ENCODE measurements around the gene FAM181A.

The FAM181A gene

DNA sequence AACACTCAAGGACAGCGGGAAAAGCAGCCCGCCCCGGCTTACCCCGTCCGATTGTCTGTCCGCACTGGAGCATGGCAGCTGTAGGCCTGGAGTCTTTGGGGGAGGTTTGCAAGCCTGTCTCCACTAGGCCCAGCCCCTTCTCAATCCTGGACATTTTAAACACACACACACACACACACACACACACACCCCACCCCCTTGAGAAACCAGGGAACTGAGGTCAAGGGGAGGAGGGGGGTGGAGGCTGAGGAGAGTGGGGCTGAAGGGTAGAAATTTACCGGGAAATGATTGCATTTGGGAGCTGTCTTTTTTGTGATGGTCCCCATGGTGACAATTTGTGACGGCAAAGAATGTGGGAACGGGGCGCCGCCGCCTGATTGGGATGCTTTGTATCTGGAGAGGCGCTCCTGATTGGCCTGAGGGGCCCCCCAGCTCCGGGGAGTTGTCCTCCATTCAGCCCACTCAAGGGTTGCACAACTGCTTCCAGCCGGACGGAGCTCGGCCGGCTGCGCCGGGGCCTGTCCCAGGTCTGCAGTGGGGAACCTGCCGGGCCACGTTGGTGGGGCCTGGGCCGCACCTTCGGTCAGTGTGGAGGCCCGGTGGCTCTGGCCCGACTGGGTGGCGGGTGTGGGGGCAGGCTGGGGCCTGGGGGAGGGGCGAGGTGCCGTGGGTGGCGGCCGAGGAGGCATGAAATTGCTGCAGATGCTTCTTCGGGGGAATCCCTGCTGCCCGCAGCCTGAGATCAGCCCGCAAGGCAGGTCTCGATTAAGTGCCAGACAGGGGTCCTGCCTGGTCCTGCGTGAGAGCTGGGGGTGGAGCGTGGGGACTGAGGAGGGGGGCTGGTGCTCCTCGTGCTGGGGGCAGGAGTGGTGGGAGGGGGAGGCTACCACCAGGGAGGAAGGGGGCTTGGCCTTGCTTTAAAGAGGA, at the start of gene FAM181A:
TSS of gene FAM181A (plus strand) at position 472 of the 927 bp plus-strand sequence. CDS start 942 bp downstream, outside the sequence.
- no peak for DNase-seq (ENCODE audit: low spot score)

DNA sequence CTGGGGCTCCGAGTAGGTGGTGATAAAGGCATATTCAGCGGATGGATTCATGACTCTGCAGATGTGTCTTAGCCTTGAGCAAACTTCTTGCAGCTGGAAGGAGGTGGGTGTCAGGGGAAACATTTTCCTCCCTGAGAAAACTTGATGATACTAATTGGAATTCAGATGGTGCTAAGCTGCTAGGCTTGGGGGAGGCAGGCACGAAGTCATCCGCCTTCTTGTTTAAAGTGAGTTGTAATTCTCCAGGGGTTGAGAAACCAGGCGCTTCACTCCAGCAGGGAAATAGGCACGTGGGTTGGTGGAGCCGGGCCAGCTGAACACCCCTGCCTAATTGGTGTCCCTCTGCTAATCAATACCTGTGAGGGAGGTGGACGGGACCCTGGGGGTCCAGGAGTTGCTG, 48.9 kb upstream of the FAM181A start:
- no peak for DNase-seq (ENCODE audit: low spot score)

DNA sequence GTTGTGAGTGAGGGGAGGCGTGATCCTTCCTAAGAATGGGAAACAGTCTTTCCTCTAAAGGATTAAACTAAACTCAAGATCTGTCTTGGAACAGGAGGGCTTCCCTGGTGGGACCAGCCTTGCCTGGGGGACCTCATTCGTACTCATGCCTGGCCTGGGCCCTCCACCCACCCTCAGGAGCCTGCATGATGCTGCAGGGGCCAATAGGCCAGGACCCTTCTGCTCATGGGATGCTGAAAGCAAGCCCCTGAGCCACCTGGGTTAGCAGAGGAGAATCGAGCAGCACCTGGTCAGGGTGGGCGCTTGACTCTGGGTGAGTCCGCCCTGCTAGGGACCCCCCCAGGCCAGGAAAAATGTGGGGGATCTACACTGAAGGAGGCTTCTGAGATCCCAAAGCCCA, 48.3 kb upstream of the FAM181A start:
- no peak for DNase-seq (ENCODE audit: low spot score)

DNA sequence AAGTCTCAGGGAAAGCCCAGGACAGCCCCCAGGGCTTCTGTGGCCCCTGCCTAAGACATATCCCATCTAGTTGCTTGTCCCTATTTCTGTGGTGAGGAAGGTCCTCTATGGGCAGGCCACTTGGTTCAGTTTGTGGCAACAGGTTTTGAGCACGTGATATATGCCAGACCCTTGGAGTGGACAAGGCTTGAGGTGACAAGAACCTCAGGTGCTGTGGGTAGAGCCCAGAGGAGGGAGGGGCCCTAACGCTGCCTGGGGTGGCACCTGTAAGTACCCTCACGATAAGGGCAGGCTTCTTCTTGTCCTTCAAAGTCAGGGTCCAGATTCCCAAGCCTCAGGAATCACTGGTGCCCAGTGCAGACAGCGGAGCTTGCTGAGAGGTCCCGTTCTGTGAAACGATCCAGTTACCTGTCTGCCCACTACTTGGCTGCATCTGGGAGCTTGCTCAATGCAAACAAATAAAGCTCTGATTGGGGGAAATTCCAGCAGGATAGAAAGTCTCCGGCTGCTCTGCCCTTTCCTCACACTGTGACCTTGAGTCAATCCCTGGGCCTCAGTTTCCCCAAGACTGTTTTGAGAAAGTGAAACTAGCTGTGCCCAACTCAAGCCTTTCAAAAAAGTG, 47.7 kb upstream of the FAM181A start:
- no peak for DNase-seq (ENCODE audit: low spot score)

DNA sequence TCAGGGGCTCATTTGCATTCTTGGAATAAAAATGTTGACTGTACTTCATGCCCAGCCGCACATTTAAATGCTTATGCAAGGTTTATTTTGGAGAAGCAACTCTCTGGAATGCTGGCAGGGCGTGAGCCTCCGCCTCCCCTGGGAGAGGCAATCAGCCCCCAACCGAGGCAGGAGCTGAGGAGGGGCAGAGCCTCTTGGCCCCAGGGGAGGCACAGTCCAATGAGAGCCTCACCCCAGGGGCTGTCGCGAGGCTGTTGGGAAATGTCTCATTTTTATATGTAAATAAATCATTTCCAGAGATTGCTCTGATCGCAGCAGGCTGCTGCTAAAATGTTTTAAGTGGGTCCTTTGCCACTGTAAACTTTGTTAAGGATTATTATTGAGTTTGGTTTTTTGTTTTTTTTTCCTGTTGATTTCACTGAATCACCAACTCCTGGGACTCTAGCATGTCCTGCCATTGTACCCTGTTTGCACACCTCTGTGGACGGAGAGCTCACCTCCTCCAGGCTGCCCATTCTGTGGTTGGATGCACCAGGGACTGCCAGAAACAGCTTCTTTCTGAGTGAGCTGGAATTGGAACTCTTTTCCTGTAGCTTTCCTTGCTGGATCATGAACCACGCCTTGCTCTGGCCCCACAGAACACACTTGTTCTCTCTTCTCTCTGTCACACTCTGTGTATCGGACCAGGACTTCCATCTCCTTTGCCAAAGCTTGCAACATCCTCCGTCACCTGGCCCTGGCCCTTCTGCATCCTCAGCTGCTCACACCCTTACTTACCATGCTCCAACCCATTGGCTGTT, 46.9 kb upstream of the FAM181A start:
- no peak for DNase-seq (ENCODE audit: low spot score)

DNA sequence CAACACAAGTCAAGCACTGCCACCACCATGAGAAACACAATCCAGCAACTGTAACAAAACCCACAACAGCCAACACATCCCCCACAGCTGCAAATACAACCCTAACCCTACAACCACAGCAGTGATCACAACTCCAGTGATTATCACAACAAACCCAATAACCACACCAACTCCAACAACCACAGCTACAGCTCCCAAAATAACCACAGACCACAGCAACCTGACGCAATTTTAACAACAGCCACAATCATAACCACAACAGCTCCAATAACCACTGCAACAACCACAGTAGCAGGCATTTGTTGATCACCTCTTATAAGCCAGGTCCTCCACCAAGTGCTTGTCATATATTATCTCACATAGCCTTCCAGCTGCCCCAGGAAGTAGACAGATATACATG, 42.2 kb upstream of the FAM181A start:
- DNase-seq (ENCODE audit: low spot score) = no peak

DNA sequence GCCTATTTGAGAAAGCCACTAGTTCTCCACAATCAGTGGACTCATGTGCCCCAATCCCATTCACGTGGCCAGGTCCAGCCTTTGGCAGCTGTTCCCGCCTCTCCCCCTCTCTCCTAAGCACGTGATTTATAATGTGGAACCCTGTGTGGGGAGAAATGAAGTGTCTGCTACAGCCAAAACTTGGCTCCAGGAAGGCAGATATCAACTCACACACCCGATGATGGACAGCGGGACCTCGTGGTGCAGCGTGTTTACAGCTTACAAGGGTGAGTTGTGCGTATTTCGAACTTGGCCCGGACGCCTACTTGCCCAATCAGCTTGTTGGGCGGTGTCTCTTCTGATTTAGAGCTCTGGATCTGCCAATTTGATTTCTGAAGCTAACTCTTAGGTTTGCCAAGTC, 38.1 kb upstream of the FAM181A start:
- DNase-seq (ENCODE audit: low spot score) = no peak

DNA sequence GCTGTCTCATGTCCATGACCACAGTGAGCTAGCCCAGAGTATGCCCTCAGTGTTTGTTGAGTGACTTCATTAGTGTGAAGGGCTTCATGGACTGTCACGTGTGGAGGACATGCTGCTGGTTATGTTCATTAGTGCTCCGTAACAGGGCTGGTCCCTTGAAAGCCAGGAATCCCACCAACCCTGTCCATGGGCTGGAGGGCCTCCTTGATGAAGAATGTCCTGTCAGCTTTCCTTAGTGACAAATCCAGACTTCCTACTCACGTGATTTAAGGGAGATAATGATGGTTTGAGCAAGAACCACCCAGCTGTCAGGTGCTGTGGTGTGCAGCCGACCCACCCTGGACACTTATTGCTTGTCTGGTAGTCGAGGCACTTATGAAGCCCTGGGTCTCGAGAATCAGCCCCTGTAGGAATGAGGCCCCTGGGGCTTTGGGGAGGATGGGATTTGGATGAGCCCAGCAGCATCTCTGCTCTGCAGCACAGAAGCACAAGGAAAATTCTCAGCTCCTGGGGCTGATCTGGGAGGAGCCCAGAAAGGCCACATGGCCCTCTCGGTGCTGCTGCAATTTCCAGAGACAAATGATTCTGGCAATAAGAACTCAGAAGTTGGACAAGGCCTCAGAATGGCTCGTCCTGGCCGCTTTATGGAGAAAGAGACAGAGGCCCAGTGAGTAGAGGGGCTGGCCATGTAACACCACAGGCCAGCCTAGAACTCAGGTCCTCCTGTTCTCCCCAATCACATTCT, 37.2 kb upstream of the FAM181A start:
- DNase-seq (ENCODE audit: low spot score) = no peak

DNA sequence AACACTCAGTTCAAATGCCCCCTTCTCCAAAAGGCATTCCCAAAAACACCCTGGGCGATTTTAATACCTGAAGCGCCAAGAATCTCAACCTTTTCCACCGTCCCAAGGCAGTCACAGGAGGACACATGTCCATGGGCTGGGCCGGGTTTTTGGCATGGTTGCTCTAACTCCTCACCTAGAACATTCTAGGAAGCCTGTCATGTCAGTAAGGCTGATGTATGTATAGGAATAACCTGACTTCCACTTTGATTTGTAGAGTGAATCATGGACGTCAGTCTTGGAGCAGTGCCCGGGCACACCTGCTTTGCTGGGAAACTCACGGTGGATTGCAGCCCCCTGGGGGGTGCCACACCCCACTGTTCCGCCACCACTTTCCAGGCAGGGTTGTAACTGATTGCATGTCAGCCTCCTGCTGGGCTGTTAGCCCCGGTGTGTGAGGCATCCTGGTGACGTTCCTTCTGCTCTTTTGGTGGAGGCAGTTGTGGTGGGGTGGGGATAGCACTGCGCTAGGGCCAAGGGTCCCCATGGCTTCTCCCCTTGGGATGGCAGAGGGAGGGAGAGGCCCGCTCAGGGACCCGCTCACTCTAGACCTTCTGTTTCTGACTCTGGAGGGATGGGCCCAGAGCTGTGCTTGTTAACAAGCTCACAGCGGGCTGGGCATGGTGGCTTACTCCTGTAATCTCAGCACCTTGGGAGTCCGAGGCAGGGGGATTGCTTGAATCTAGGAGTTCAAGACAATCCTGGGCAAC, 35.2 kb upstream of the FAM181A start:
- no peak for DNase-seq (ENCODE audit: low spot score)

DNA sequence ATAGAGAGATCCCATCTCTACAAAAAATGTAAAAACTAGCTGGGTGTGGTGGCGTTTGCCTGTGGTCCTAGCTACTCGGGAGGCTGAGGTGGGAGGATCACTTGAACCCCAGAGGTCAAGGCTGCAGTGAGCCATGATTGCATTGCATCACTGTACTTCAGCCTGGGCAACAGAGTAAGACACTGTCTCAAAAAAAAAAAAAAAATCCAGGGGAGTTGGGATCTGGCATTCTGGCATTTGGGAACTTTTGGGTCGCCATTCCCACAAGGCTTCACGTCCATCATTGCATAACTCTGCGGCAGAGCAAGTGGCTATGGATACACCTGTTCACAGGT, 34.7 kb upstream of the FAM181A start:
- DNase-seq (ENCODE audit: low spot score) = no peak

DNA sequence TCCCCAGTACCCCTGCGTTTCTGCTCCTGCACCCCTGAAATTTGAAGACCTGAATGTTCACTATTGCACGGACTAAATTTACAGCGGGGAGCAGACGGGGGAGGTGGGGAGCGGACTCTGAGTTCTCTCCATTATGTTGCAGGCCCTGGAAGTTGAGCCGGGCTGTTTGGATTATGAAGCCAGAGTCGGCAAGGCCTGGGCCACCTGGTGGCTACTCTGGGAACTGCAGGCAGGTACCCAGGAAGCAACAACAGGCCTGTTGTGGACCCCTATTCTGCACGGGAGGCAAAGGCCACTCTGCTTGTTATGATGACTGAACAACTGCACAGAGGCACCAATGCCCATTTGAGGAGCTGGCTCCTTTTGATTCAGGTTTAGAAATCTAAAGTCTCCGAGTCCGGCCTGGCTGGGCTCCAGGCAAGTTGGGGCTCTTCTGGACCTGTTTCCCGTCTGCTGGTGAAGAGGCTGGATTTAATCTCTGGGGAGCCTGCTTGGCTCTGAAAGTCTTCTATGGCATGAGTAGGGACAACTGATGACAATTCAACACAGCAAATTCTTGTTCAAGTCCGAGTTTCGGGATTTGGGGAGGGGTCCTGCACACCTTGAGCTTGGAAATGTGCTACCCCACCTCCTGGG, 34.1 kb upstream of the FAM181A start:
- peak; percentile 50 for DNase-seq (ENCODE audit: low spot score)

DNA sequence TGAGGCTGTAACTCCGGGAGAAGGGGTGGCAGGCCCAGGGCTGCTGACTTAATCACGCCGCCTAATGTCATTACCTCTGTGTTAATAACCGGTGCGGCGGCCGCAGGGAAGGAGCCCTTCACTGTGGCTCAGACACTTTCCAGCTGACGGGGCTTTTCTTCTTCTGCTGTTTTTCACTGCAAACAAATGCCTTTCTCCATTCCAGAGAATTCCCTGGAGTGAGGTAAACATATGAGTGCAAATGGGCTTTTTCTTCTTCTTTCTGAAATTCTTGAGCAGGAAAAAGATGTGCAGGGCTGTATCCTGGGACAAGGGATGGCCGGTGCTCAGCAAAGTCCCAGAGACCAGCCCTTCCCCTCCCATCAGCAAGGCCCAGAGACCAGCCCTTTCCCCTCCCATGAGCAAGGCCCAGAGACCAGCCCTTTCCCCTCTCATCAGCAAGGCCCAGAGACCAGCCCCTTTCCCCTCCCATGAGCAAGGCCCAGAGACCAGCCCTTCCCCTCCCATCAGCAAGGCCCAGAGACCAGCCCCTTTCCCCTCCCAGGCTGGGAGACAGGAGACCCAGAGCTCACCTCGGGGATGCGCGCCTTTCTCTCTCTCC, 33.4 kb upstream of the FAM181A start:
- DNase-seq (ENCODE audit: low spot score) = no peak

DNA sequence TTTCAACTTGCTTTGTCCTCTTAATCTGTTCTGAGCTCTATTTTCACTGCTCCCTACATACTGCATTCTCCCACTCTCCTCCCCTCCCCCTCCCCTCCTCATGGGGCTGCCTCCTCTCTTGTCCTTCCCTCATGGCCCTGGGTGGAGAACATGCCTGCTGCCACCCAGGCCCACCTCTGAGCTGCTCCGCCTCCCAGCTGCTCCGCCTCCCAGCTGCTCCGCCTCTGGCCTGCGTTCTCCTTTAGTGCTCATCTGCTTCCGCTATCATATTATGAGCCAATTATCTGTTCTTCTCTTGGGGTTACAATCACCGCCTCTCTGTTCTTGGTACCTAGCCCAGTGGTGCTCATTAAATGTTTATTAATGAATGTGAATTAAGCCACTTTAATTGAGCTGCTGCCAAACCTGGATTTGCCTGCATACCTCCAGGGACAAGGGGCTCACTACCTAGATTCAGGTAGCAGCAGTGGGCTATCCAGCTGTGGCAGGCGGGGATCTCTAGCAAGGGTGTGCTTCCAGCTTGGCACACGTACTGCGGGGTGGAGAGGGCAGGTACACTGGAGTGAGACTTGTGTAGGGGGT, 32.0 kb upstream of the FAM181A start:
- no peak for DNase-seq (ENCODE audit: low spot score)

DNA sequence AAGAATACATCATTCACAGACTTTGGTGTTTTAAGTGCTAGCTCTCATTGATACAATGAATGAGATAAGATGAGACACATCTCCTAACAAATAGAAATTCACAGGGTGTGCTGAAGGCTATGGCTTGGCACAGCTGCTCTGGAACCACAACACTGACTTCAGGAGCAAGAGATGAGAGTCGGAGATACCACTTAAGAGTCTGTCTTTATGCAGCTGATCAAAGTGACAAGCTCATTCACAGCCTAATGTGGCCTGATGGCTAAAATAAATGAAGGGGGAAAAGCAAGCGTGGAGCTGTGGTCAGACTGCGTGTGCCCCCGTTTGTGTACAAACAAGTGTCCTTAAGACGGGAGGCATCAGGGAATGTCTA, 29.7 kb upstream of the FAM181A start:
- no peak for DNase-seq (ENCODE audit: low spot score)

DNA sequence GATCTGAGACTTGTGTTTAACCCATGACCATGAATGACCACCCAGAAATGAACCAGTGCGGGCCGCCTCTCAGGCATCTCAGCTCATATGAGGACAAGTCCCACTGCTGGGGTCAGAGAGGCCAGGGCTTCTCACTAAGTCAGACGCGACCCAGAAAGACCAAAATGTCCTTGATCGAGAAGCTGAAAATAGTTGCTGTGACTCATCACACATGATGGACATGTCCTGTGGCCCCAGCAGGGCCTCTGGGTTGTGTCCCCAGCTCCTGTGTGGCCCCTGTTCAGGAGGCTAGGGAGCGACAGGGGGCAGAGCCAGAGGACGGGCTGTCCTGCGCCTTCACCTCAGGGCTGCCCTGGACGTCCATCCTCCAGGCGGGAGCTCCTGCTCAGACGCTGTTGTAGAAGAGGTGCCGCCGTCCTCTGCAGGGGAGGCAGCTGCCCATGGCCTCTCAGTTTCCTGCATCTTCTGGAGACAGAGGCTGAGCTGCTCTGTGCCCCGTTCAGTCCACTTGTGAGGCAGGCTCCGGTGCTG, 29.0 kb upstream of the FAM181A start:
- DNase-seq (ENCODE audit: low spot score) = no peak

DNA sequence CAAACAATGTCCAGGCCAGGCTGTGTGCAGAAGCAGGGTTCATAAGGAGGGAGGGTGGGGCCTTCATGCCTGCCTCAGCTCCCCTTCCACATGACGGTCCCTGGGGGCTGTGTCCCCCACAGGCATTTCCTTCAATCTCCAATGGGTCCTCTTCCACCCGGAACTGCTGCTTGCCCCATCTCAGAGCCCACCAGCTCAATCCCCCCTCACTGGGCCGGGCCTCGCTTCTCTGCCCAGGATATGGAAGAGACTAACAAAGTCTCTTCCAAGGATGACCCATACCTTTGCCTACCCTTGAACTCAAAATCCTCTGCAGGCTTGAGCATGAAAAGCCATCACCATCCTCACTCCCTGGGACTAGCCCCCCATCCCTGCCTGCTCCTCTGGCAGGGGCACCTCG, 28.4 kb upstream of the FAM181A start:
- no peak for DNase-seq (ENCODE audit: low spot score)

DNA sequence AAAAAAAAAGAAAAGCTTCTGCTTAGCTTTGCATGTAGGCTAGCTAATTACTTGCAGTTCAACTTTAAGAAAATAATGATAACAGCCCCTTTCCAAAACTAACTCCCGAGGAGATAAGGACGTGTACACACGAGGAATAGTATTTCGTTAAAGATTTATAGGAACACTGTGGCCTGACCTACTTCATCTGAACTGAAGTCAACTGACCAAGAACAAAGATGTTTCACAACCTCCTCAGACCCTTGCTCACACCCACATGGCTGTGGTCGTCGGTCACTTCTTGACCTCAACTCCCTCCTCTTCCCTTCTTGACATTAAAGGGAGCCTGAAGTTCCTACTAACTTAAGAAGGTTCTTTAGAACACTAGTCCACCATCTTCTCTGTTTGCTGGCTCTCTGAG, 25.3 kb upstream of the FAM181A start:
- no peak for DNase-seq (ENCODE audit: low spot score)

DNA sequence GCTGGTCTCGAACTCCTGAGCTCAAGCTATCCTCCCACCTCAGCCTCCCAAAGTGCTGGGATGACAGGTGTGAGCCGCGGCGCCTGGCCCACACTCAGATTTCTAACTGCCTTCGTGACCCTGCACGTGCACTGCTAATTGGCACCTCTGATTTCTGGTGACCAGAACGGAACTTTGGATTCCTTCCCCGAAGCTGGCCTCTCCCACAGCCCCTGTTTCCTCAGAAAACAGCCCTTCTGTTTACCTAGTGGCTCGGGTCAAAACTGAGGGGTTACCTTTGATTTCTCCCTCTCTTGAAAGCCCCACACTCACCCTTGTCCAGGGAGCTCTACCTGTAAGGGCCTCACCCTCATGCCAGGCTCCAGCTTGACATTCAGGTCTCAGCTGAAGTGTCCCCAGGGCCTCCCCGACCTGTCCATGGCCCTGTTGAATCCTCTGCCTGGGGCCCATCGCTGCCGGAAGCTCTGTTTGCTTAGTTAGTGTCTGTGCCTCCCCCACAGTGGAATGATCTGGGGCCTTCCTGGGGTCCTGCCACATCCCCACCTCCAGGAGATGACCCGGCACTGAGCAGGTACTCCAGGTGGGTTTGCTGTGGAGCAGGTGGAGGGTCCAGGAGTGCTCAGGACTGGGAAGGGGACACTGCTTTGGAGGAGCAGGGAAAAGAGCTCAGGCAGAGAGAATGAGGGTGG, 24.4 kb upstream of the FAM181A start:
- DNase-seq (ENCODE audit: low spot score) = no peak
